GM18951 (cell line): ENCODE data around the gene NSFL1C.

ENCODE experiments used
- POLR2A ChIP-seq: IDR thresholded peaks from 4 replicates; pipeline ENCODE4 v1.6.1; 2011; ENCODE audit warnings: mild to moderate bottlenecking; ENCODE audit not compliant: insufficient read length, insufficient read depth; ENCODE audit errors: extremely low read depth
- in situ Hi-C: fragments of 300-500 bp; cut with MboI; formaldehyde crosslinking; loops from one replicate; pipeline ENCODE4 v1.12.0; 2022; ENCODE audit warnings: low sequenced_read_pairs, mixed read lengths, inconsistent platforms; ENCODE audit not compliant: unreplicated experiment

The NSFL1C gene

GRCh38 chr20:1463971-1464570 lies 2.6 kb downstream of the NSFL1C start:
- TF ChIP-seq POLR2A, result no peak

GRCh38 chr20:1462834-1463233 lies 3.8 kb downstream of the NSFL1C start:
- TF ChIP-seq POLR2A, result no peak
- in situ Hi-C loops, result no loop called here

More at GRCh38 chr20:1463971-1464570, 2.6 kb downstream of the NSFL1C start:
- in situ Hi-C loops, result no loop called here

- in situ Hi-C loops, result no loop called here
- TF ChIP-seq POLR2A, result no peak
Observed at GRCh38 chr20:1462001-1462400, 4.6 kb downstream of the NSFL1C start.

- TF ChIP-seq POLR2A, result no peak
- in situ Hi-C loops, result no loop called here
Observed at GRCh38 chr20:1460275-1460674, 6.4 kb downstream of the NSFL1C start.

- TF ChIP-seq POLR2A, result no peak
- in situ Hi-C loops, result no loop called here
Observed at GRCh38 chr20:1457992-1458391, 8.7 kb downstream of the NSFL1C start.

- in situ Hi-C loops, result no loop called here
- TF ChIP-seq POLR2A, result no peak
Observed at GRCh38 chr20:1456300-1456699, 10.3 kb downstream of the NSFL1C start.

GRCh38 chr20:1450926-1451491 lies 15.6 kb downstream of the NSFL1C start:
- no peak for TF ChIP-seq POLR2A
- in situ Hi-C loops, result no loop called here

- TF ChIP-seq POLR2A, result no peak
- in situ Hi-C loops, result loop anchor here (10.0 kb wide), 1 partner anchor 115 kb away; no protein-coding TSS in a partner anchor
Observed at GRCh38 chr20:1449370-1449769, 17.3 kb downstream of the NSFL1C start.

GRCh38 chr20:1448081-1448620 lies 18.5 kb downstream of the NSFL1C start:
- in situ Hi-C loops, result loop anchor here (10.0 kb wide), 1 partner anchor 113 kb away; no protein-coding TSS in a partner anchor
- TF ChIP-seq POLR2A, result no peak

GRCh38 chr20:1446536-1446935 lies 20.1 kb downstream of the NSFL1C start:
- in situ Hi-C loops, result loop anchor here (10.0 kb wide), 1 partner anchor 112 kb away; no protein-coding TSS in a partner anchor
- TF ChIP-seq POLR2A, result no peak

- TF ChIP-seq POLR2A, result no peak
- in situ Hi-C loops, result loop anchor here (10.0 kb wide), 1 partner anchor 108 kb away; no protein-coding TSS in a partner anchor
Observed at GRCh38 chr20:1443085-1443484, 23.6 kb downstream of the NSFL1C start.

GRCh38 chr20:1442304-1442703 lies 24.3 kb downstream of the NSFL1C start:
- in situ Hi-C loops, result loop anchor here (10.0 kb wide), 1 partner anchor 108 kb away; no protein-coding TSS in a partner anchor
- TF ChIP-seq POLR2A, result no peak

GRCh38 chr20:1441133-1441532 lies 25.5 kb downstream of the NSFL1C start:
- no peak for TF ChIP-seq POLR2A
- in situ Hi-C loops, result loop anchor here (10.0 kb wide), 1 partner anchor 106 kb away; no protein-coding TSS in a partner anchor

- no peak for TF ChIP-seq POLR2A
- in situ Hi-C loops, result loop anchor here (10.0 kb wide), 1 partner anchor 105 kb away; no protein-coding TSS in a partner anchor
Observed at GRCh38 chr20:1440024-1440423, 26.6 kb downstream of the NSFL1C start.
